Choroid plexus epithelial cell (primary cell): Measurements from ENCODE around the gene NEK6.
A peak's percentile ranks its signal among the peaks of the same experiment; 100 is the strongest.
"Not testable (repeated sequence)": the region's sequence is repeated elsewhere in the genome, so short reads cannot be mapped to it uniquely, and the experiment has no call there.

ENCODE experiments used
- DNase-seq: peaks from one replicate; pipeline ENCODE4 v3.0.0-alpha.2; 2010; ENCODE audit warnings: low read depth
- H3K4me3 ChIP-seq: 2 replicates; pipeline ENCODE4 v1.5.1; 2011; ENCODE audit warnings: low read depth, mild to moderate bottlenecking, control low read depth, low read length, moderate library complexity
- CTCF ChIP-seq: conservative IDR thresholded peaks from 2 replicates; pipeline ENCODE4 v1.5.1; 2011; ENCODE audit warnings: low read depth, mild to moderate bottlenecking, control low read depth, inconsistent platforms, low read length, moderate library complexity

NEK6 gene

GRCh38 chr9:124248066-124248465, 9.7 kb upstream of the NEK6 start:
- no peak overlapping the region for H3K4me3 ChIP-seq
- no peak for TF ChIP-seq CTCF
- DNase-seq: peak; percentile 47

- no peak for DNase-seq
- H3K4me3 ChIP-seq: no peak overlapping the region
- no peak for TF ChIP-seq CTCF
Observed at GRCh38 chr9:124248960-124249359, 8.8 kb upstream of the NEK6 start.

GRCh38 chr9:124251204-124251603, 6.5 kb upstream of the NEK6 start:
- no peak for DNase-seq
- no peak overlapping the region for H3K4me3 ChIP-seq
- no peak for TF ChIP-seq CTCF

GRCh38 chr9:124251605-124252378, 6.0 kb upstream of the NEK6 start:
- H3K4me3 ChIP-seq: no peak overlapping the region
- peak; percentile 47 for DNase-seq
- TF ChIP-seq CTCF: peak; percentile 32

GRCh38 chr9:124252878-124253277, 4.9 kb upstream of the NEK6 start:
- DNase-seq, H3K4me3 ChIP-seq: not testable (repeated sequence)

GRCh38 chr9:124254261-124254682, 3.5 kb upstream of the NEK6 start:
- H3K4me3 ChIP-seq: no peak overlapping the region
- no peak for TF ChIP-seq CTCF
- no peak for DNase-seq

- TF ChIP-seq CTCF: no peak
- no peak for DNase-seq
- H3K4me3 ChIP-seq: no peak overlapping the region
Observed at GRCh38 chr9:124255222-124255621, 2.5 kb upstream of the NEK6 start.
